ENCODE results near the gene RIPK4.

DNA sequence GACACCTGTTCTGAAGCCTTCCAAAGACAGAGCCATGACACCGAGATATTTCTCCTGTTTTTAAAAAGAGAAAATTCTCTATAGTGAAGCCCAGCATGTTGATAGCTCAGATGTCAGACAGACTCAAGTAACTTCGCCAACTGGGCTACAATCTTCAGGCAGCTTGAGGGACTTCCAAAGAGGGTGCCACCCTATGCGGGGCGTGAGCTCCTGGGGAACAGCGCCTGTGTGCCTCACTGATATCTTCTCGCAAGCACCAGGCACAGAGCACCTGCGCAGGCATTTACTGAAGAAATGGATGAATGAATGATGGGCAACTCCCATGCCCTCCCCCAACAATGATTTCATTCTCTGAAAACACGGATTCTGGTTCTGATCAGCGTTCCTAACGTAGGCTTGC is 17.6 kb downstream of the RIPK4 start:
- TF ChIP-seq, protein P1, sequence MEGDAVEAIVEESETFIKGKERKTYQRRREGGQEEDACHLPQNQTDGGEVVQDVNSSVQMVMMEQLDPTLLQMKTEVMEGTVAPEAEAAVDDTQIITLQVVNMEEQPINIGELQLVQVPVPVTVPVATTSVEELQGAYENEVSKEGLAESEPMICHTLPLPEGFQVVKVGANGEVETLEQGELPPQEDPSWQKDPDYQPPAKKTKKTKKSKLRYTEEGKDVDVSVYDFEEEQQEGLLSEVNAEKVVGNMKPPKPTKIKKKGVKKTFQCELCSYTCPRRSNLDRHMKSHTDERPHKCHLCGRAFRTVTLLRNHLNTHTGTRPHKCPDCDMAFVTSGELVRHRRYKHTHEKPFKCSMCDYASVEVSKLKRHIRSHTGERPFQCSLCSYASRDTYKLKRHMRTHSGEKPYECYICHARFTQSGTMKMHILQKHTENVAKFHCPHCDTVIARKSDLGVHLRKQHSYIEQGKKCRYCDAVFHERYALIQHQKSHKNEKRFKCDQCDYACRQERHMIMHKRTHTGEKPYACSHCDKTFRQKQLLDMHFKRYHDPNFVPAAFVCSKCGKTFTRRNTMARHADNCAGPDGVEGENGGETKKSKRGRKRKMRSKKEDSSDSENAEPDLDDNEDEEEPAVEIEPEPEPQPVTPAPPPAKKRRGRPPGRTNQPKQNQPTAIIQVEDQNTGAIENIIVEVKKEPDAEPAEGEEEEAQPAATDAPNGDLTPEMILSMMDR (optimal IDR thresholded peaks at IDR 0.05 in 1 of 3, IDR thresholded peaks at IDR 0.05 in 1 of 3, conservative IDR thresholded peaks at IDR 0.05 in 1 of 3; ENCODE audit: extremely low read depth in 1 of 3, insufficient read depth in 2 of 3, low read length in 3 of 3): no peak
- TF ChIP-seq EZH2 (IDR thresholded peaks at IDR 0.05; ENCODE audit: low read length): no peak
